K562 (cell line): ENCODE data around the gene BCAP31. TPM values are rescaled to one million over a fixed set of nuclear protein-coding genes. Genes with fewer than 3 reads are reported as not detected.

Source experiments
- ATAC-seq: fragments of 200-7000 bp; cut with Tn5 transposase; 3 replicates; pipeline ENCODE4 v1.9.1; 2020; ENCODE audit warnings: moderate library complexity
- BruUV-seq: library from RNA; stranded (reverse); fragments of 400-500 nt; replicated peaks from 2 replicates; lab custom pipeline; 2021; lab: Mats Ljungman, UMichigan
- CTCF ChIA-PET: fragments of 300-600 bp; formaldehyde crosslinking; extraction: SDS; loops from one replicate; lab custom pipeline; 2021; ENCODE audit warnings: low intra/inter-chr PET ratio; lab: Yijun Ruan, JAX
- POLR2A ChIA-PET: fragments of 300-600, 350-650 bp; sonication (Branson Sonifier 250); formaldehyde crosslinking; extraction: SDS; loops from one replicate; lab custom pipeline; 2021; ENCODE audit warnings: antibody characterized with exemption, inconsistent platforms; lab: Yijun Ruan, JAX
- DNase-seq, 4 experiments: peaks; one replicate each; pipeline versions ENCODE4 v3.0.0 to v3.0.0-alpha.2; 2011 to 2018; ENCODE audit warnings: low spot score in 3 of 4, mixed read lengths in 3 of 4; ENCODE audit errors: extremely low read depth in 1 of 4
- FAIRE-seq: peaks from 2 replicates; lab custom pipeline; 2011; peaks lifted over from hg19 to GRCh38; lab: Jason Lieb, UNC
- H2AFZ ChIP-seq: 2 replicates; pipeline ENCODE4 v1.6.0; 2011; ENCODE audit warnings: low read depth, low read length, control low read depth, inconsistent platforms
- H3K27ac ChIP-seq: fragments of 200-600 bp; 3 replicates; pipeline ENCODE4 v1.8.0; 2011; ENCODE audit warnings: low read depth, mild to moderate bottlenecking, control low read depth, inconsistent platforms, low read length, moderate library complexity, mixed read lengths; ENCODE audit errors: extremely low read depth
- H3K27me3 ChIP-seq, 2 experiments: fragments of 300-600 bp in 1 of 2; 2 replicates in 1 of 2; 3 replicates in 1 of 2; pipeline versions ENCODE4 v1.6.0 to v1.8.0; 2011; ENCODE audit warnings: inconsistent platforms in 2 of 2, low read length in 2 of 2, mild to moderate bottlenecking in 1 of 2, mixed read lengths in 1 of 2, moderate library complexity in 1 of 2; ENCODE audit not compliant: control insufficient read depth in 2 of 2, insufficient read depth in 2 of 2
- H3K36me3 ChIP-seq: fragments of 300-600 bp; 3 replicates; pipeline ENCODE4 v1.8.0; 2011; ENCODE audit warnings: mild to moderate bottlenecking, low read length, inconsistent platforms; ENCODE audit not compliant: control insufficient read depth, insufficient read depth
- H3K4me1 ChIP-seq, 2 experiments: fragments of 200-600 bp in 1 of 2; replicated peaks in 1 of 2; 2 replicates in 1 of 2; 3 replicates in 1 of 2; pipeline versions ENCODE4 v1.5.1 to v1.8.0; 2011; ENCODE audit warnings: inconsistent platforms in 2 of 2, low read length in 2 of 2, mild to moderate bottlenecking in 1 of 2, mixed read lengths in 1 of 2, moderate library complexity in 1 of 2; ENCODE audit not compliant: control insufficient read depth in 2 of 2, insufficient read depth in 2 of 2
- H3K4me2 ChIP-seq: 2 replicates; pipeline ENCODE4 v1.6.1; 2011; ENCODE audit warnings: low read length, control low read depth, inconsistent platforms, mixed read lengths; ENCODE audit not compliant: insufficient read depth
- H3K4me3 ChIP-seq: fragments of 200-600 bp; sonication (generic), shearing (Covaris generic); 2 replicates; pipeline ENCODE4 v1.5.1; 2016; ENCODE audit warnings: control low read depth, inconsistent platforms
- H3K79me2 ChIP-seq: fragments of 200-600 bp; 3 replicates; pipeline ENCODE4 v1.8.0; 2011; ENCODE audit warnings: low read length, inconsistent platforms; ENCODE audit not compliant: control insufficient read depth, insufficient read depth
- H3K9ac ChIP-seq, 2 experiments: 2 replicates each; pipeline versions ENCODE4 v1.6.0 to v1.6.1; 2011; ENCODE audit warnings: low read depth in 2 of 2, low read length in 2 of 2, control low read depth in 1 of 2, inconsistent platforms in 1 of 2, mild to moderate bottlenecking in 1 of 2, mixed read lengths in 1 of 2; ENCODE audit not compliant: insufficient read depth in 1 of 2
- H3K9me1 ChIP-seq: one replicate; pipeline ENCODE4 v1.6.0; 2011; ENCODE audit warnings: inconsistent platforms, mild to moderate bottlenecking, low read length, moderate library complexity; ENCODE audit not compliant: control insufficient read depth, insufficient read depth
- H3K9me3 ChIP-seq: replicated peaks from 2 replicates; pipeline ENCODE4 v1.5.1; 2011; ENCODE audit warnings: low read depth, low read length, inconsistent platforms; ENCODE audit not compliant: control insufficient read depth, insufficient read depth
- H4K20me1 ChIP-seq: replicated peaks from 2 replicates; pipeline ENCODE4 v1.6.1; 2011; ENCODE audit warnings: low read length, inconsistent platforms, mixed read lengths; ENCODE audit not compliant: control insufficient read depth, insufficient read depth
- ADNP ChIP-seq: fragments of 200-800 bp; sonication (Bioruptor generic); IDR thresholded peaks from 2 replicates; pipeline ENCODE4 v1.6.1; 2016; ENCODE audit warnings: missing genetic modification characterization, missing compliant biosample characterization
- BHLHE40 ChIP-seq: IDR thresholded peaks from 2 replicates; pipeline ENCODE4 v1.6.1; 2011; ENCODE audit warnings: low read length, improper control_type of control experiment
- CSDE1 ChIP-seq, 2 experiments: fragments of 450-650 bp; IDR thresholded peaks; 2 replicates each; pipeline ENCODE4 v1.6.1; 2016; ENCODE audit warnings: mild to moderate bottlenecking in 1 of 2
- CTBP1 ChIP-seq: fragments of 450-650 bp; IDR thresholded peaks from 2 replicates; pipeline ENCODE4 v1.6.1; 2016; ENCODE audit warnings: borderline replicate concordance
- NFYB ChIP-seq: IDR thresholded peaks from 2 replicates; pipeline ENCODE4 v1.6.1; 2011; ENCODE audit warnings: mild to moderate bottlenecking, moderate library complexity; ENCODE audit not compliant: insufficient read length; ENCODE audit errors: extremely low read depth
- RBFOX2 ChIP-seq: fragments of 200-400 bp; formaldehyde crosslinking; IDR thresholded peaks from 2 replicates; pipeline ENCODE4 v1.6.1; 2017; ENCODE audit warnings: low read depth, mild to moderate bottlenecking, low read length, moderate library complexity
- SMAD4 ChIP-seq: fragments of 250-450 bp; sonication (Bioruptor Pico); conservative IDR thresholded peaks from 2 replicates; pipeline ENCODE4 v1.8.0; 2021; ENCODE audit warnings: inconsistent platforms, mild to moderate bottlenecking, moderate library complexity
- WGBS: fragments of 100-300 bp; shearing (Covaris generic); methylation state at CpG from one replicate; pipeline ENCODE4 v1.1.6; 2016; ENCODE audit warnings: low coverage, mixed read lengths; ENCODE audit not compliant: insufficient coverage; ENCODE audit errors: missing lambda C conversion rate; 5-methylcytosine and 5-hydroxymethylcytosine counted together
- in situ Hi-C: fragments of 300-500 bp; cut with MboI; formaldehyde crosslinking; loops from 4 replicates; pipeline ENCODE4 v1.15.0; 2018; ENCODE audit warnings: inconsistent platforms, mixed read lengths
- intact Hi-C: fragments of 100-400 bp; cut with micrococcal nuclease; formaldehyde crosslinking; loops from 2 replicates; pipeline ENCODE4 v1.14.2; 2022
- polyA plus RNA-seq, 8 experiments: library from polyadenylated mRNA; depleted of rRNA in 4 of 8; stranded (reverse) in 5 of 8; unstranded in 3 of 8; fragments of >200 nt; fragmentation: Nextera tagmentation in 2 of 8; fragmentation: Illumina TruSeq in 1 of 8; extraction: Ambion mirVana in 2 of 8; extraction: Trizol in 1 of 8; gene quantifications; 2 replicates each; pipeline versions ENCODE4 v1.2.1 to v1.2.3, GENCODE V29; 2011 to 2014; ENCODE audit warnings: inconsistent platforms in 1 of 8, missing spikeins in 1 of 8
- total RNA-seq, 7 experiments: library from RNA; depleted of rRNA in 6 of 7; stranded (reverse); fragments of >200 nt in 6 of 7; fragmentation: Illumina TruSeq in 2 of 7; extraction: Trizol in 2 of 7; gene quantifications; 2 replicates each; pipeline versions ENCODE4 v1.2.1 to v1.2.3, GENCODE V29; 2011 to 2021; ENCODE audit warnings: low replicate concordance in 1 of 7
- TF ChIP-seq, protein P1 (sequence below), 2 experiments: fragments of 450-650 bp; formaldehyde crosslinking in 1 of 2; IDR thresholded peaks; 2 replicates each; pipeline versions ENCODE4 v1.4.0 to v1.6.1; 2014 to 2020; ENCODE audit warnings: mild to moderate bottlenecking in 2 of 2, borderline replicate concordance in 1 of 2, low read depth in 1 of 2
- TF ChIP-seq, protein P2 (sequence below): sonication (generic); formaldehyde crosslinking; IDR thresholded peaks from 2 replicates; pipeline ENCODE4 v1.8.1; 2023; ENCODE audit warnings: mild to moderate bottlenecking, missing genetic modification reagents

The BCAP31 gene
- total and polyA plus RNA-seq, 9 of the 15 experiments (the other 6 are each of a cell fraction or from before 2014, with no cell fraction given): 156 to 683 (median 188) TPM

DNA sequence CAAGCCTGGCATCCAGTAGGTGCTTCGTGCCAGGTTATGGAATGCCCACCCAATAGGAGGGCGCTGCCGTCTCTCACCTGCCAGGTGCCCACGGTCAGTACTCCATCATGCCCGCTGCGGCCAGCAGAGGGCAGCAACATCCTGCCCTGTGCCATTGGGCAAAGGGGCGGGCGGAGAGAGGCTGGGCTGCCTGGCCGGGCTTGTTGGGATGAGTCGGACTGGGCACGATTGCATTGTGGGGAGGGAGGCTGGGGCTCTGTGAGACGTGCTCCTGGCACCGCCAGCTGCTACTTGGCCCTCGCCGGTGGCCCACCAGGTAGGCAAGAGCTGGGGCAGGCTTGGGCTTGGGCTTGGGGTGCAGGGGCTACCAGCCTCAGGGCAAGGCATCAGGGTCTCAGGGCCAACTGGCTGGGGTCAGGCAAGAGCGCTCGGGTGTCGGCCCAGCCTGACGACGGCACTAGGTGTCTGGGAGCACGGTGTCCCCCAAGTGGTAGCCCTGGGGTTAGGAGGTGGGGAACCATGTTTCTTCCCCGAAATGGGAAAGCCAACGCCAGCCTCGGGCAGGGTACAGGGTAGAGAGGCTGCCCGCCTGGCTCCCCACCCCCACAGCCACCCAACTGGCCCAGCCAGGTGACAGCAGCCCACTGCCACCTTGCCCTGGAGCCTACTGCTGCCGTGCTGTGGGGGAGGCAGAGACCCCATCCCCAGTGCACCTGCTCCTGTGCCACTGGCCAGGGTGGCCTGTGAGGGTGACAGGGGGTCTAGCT, 40.0 kb upstream of the BCAP31 start, which contains the start of gene PLXNB3:
Gene PLXNB3, plus strand, starts transcription at position 261 of the 767 bp plus-strand sequence. CDS start 1,287 bp downstream, outside the sequence.
- POLR2A ChIA-PET: interaction anchor here (0.6 kb wide), 1 partner anchor 186 kb away, joined by 4 read pairs; no protein-coding TSS in a partner anchor
- peak; percentile 18; the same call in 2 of the 3 replicates for ATAC-seq
- TF ChIP-seq CTBP1: peak; percentile 56; the same call in 1 of the 2 replicates
- TF ChIP-seq, protein P1, sequence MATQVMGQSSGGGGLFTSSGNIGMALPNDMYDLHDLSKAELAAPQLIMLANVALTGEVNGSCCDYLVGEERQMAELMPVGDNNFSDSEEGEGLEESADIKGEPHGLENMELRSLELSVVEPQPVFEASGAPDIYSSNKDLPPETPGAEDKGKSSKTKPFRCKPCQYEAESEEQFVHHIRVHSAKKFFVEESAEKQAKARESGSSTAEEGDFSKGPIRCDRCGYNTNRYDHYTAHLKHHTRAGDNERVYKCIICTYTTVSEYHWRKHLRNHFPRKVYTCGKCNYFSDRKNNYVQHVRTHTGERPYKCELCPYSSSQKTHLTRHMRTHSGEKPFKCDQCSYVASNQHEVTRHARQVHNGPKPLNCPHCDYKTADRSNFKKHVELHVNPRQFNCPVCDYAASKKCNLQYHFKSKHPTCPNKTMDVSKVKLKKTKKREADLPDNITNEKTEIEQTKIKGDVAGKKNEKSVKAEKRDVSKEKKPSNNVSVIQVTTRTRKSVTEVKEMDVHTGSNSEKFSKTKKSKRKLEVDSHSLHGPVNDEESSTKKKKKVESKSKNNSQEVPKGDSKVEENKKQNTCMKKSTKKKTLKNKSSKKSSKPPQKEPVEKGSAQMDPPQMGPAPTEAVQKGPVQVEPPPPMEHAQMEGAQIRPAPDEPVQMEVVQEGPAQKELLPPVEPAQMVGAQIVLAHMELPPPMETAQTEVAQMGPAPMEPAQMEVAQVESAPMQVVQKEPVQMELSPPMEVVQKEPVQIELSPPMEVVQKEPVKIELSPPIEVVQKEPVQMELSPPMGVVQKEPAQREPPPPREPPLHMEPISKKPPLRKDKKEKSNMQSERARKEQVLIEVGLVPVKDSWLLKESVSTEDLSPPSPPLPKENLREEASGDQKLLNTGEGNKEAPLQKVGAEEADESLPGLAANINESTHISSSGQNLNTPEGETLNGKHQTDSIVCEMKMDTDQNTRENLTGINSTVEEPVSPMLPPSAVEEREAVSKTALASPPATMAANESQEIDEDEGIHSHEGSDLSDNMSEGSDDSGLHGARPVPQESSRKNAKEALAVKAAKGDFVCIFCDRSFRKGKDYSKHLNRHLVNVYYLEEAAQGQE (IDR thresholded peaks at IDR 0.05; ENCODE audit: borderline replicate concordance): peak; percentile 73
- TF ChIP-seq, protein P1 (CRISPR knock-in tag; IDR thresholded peaks at IDR 0.05; ENCODE audit: low read depth): no peak
- 0 out of 2 replicates have a peak, but pooled peaks have one; percentile 19 for TF ChIP-seq BHLHE40
- TF ChIP-seq CSDE1 (IDR thresholded peaks at IDR 0.05): no peak
- TF ChIP-seq RBFOX2: 0 out of 2 replicates have a peak, but pooled peaks have one; percentile 33
- no peak for TF ChIP-seq ADNP (tag)
- TF ChIP-seq, protein P2, sequence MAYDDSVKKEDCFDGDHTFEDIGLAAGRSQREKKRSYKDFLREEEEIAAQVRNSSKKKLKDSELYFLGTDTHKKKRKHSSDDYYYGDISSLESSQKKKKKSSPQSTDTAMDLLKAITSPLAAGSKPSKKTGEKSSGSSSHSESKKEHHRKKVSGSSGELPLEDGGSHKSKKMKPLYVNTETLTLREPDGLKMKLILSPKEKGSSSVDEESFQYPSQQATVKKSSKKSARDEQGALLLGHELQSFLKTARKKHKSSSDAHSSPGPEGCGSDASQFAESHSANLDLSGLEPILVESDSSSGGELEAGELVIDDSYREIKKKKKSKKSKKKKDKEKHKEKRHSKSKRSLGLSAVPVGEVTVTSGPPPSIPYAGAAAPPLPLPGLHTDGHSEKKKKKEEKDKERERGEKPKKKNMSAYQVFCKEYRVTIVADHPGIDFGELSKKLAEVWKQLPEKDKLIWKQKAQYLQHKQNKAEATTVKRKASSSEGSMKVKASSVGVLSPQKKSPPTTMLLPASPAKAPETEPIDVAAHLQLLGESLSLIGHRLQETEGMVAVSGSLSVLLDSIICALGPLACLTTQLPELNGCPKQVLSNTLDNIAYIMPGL (CRISPR knock-in tag): 0 out of 2 replicates have a peak, but pooled peaks have one; percentile 20
- 0 out of 2 replicates have a peak, but pooled peaks have one; percentile 31 for TF ChIP-seq SMAD4 (CRISPR knock-in tag)
- peak; percentile 11 for TF ChIP-seq NFYB

More for the DNA sequence above, 40.0 kb upstream of the BCAP31 start, which contains the start of gene PLXNB3:
- Histone ChIP-seq H2AFZ (peak within 1 kb of the TSS; percentile 86; the same call in 1 of the 2 replicates), H3K4me3 (peak within 1 kb of the TSS; percentile 51), H3K79me2 (peaks cover 14% of the 10 kb centered on the region), H3K9me1 (no peaks in the 10 kb centered on the region), H3K36me3 (no peaks in the 10 kb centered on the region), H3K9ac (peak within 1 kb of the TSS; percentile 92 to 96), H3K27ac (peak within 1 kb of the TSS; percentile 99), H3K4me1 (peaks cover 15 to 66% of the 10 kb centered on the region in 2 experiments), H3K27me3 (no peaks in the 10 kb centered on the region), H3K4me2 (peak within 1 kb of the TSS; percentile 87), H4K20me1 (no peaks in the 10 kb centered on the region), H3K9me3 (no peaks in the 10 kb centered on the region)
- DNase-seq (peak; percentile 49 to 64 (median 58)), FAIRE-seq (no peak)
- WGBS: 63% methylated on average over 16 of the region's 26 CpGs
- BruUV-seq: no TSS peak
- CTCF ChIA-PET: interaction anchor here (1.4 to 1.5 kb wide), 2 partner anchors 183 to 184 kb away, joined by 6 to 7 read pairs; no protein-coding TSS in a partner anchor
- intact Hi-C loops: loop anchor here (2.0 kb wide), 2 partner anchors 31 to 183 kb away; partner anchors contain the start of genes IDH3G and SSR4
- in situ Hi-C loops: no loop called here
